Skeletal muscle cell (primary cell): ENCODE data around the gene CAPN11.

Experiments
- DNase-seq: peaks from one replicate; pipeline ENCODE4 v3.0.0-alpha.2; 2010; ENCODE audit warnings: low read depth
- H3K4me3 ChIP-seq: 2 replicates; pipeline ENCODE4 v1.5.1; 2011; ENCODE audit warnings: low read depth, mild to moderate bottlenecking, control low read depth, low read length, moderate library complexity

CAPN11 gene

GRCh38 chr6:44150317-44150917 lies 8.2 kb upstream of the CAPN11 start:
- no peak for DNase-seq
- H3K4me3 ChIP-seq, result no peak overlapping the region

- H3K4me3 ChIP-seq, result no peak overlapping the region
- no peak for DNase-seq
These were observed 7.1 kb upstream of the CAPN11 start for GRCh38 chr6:44151348-44152108.

GRCh38 chr6:44152109-44152461 lies 6.5 kb upstream of the CAPN11 start:
- no peak for DNase-seq
- H3K4me3 ChIP-seq, result no peak overlapping the region

GRCh38 chr6:44152533-44152932 lies 6.1 kb upstream of the CAPN11 start:
- no peak for DNase-seq
- no peak overlapping the region for H3K4me3 ChIP-seq

- no peak for DNase-seq
- H3K4me3 ChIP-seq, result no peak overlapping the region
These were observed 4.6 kb upstream of the CAPN11 start for GRCh38 chr6:44154067-44154466.

GRCh38 chr6:44156494-44157151 lies 2.0 kb upstream of the CAPN11 start:
- DNase-seq, result no peak
- no peak overlapping the region for H3K4me3 ChIP-seq

- no peak for DNase-seq
- no peak overlapping the region for H3K4me3 ChIP-seq
These were observed 1.5 kb upstream of the CAPN11 start for GRCh38 chr6:44157152-44157521.

- no peak for DNase-seq
- no peak overlapping the region for H3K4me3 ChIP-seq
These were observed 3.3 kb downstream of the CAPN11 start for GRCh38 chr6:44161997-44162338.

- no peak for DNase-seq
These were observed 4.4 kb downstream of the CAPN11 start for GRCh38 chr6:44162876-44163625.

GRCh38 chr6:44166116-44166515 lies 7.5 kb downstream of the CAPN11 start:
- H3K4me3 ChIP-seq, result no peak overlapping the region
- DNase-seq, result no peak

More at GRCh38 chr6:44162876-44163625, 4.4 kb downstream of the CAPN11 start:
- H3K4me3 ChIP-seq, result no peak overlapping the region

GRCh38 chr6:44166591-44167184 lies 8.1 kb downstream of the CAPN11 start:
- no peak overlapping the region for H3K4me3 ChIP-seq
- DNase-seq, result no peak

- no peak for DNase-seq
- no peak overlapping the region for H3K4me3 ChIP-seq
These were observed 8.9 kb downstream of the CAPN11 start for GRCh38 chr6:44167567-44167966.

GRCh38 chr6:44169154-44169553 lies 10.5 kb downstream of the CAPN11 start:
- DNase-seq, result no peak
- H3K4me3 ChIP-seq, result no peak overlapping the region

- no peak overlapping the region for H3K4me3 ChIP-seq
- no peak for DNase-seq
These were observed 11.4 kb downstream of the CAPN11 start for GRCh38 chr6:44169886-44170570.

GRCh38 chr6:44171899-44172546 lies 13.4 kb downstream of the CAPN11 start:
- no peak for DNase-seq
- H3K4me3 ChIP-seq, result no peak overlapping the region

GRCh38 chr6:44172731-44173500 lies 14.3 kb downstream of the CAPN11 start:
- no peak overlapping the region for H3K4me3 ChIP-seq
- peak; percentile 28 for DNase-seq

GRCh38 chr6:44176130-44176761 lies 17.6 kb downstream of the CAPN11 start:
- H3K4me3 ChIP-seq, result no peak overlapping the region
- DNase-seq, result no peak
